SH-SY5Y (cell line): ENCODE data around the gene SLC8A1.

Experiments
- GATA2 ChIP-seq: IDR thresholded peaks from 2 replicates; pipeline ENCODE4 v1.6.1; 2011; ENCODE audit warnings: mild to moderate bottlenecking, low read depth, low read length
- GATA3 ChIP-seq: IDR thresholded peaks from 2 replicates; pipeline ENCODE4 v1.6.1; 2011; ENCODE audit warnings: low read depth, mild to moderate bottlenecking, low read length, moderate library complexity

DNA sequence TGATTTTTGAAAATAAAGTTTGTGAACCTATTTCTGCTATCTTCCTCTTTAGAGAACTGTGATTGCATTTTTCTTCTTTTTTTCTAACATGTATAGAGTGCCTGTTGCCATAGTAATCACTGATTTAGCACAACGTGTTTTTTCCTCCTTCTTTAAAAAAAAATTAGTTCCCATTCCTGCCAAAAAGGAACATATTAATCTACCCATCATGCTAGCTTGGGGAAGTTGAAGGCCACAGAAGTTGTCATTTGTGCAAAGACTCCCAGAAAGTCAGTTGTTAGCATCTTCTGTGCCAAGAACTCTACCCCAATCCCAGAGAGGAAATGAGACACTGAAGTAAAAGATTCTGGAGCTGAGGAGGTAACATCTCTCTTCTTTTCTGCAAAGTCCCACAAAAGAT lies 57.3 kb downstream of the SLC8A1 start:
- TF ChIP-seq GATA3: no peak
- TF ChIP-seq GATA2: no peak
